Karpas-422 (cell line): Measurements from ENCODE around the gene DHRS7B. TPM values are rescaled to one million over a fixed set of nuclear protein-coding genes. Genes with fewer than 3 reads are reported as not detected.
"Not testable (repeated sequence)": the region's sequence is repeated elsewhere in the genome, so short reads cannot be mapped to it uniquely, and the experiment has no call there.

Experiments used
- DNase-seq: peaks from one replicate; pipeline ENCODE4 v3.0.0-alpha.2; 2015
- H2AFZ ChIP-seq: fragments of 200-600 bp; sonication (generic); 2 replicates; pipeline ENCODE4 v1.6.1; 2014; ENCODE audit warnings: antibody characterized with exemption, low read length, mixed read lengths
- H3K27ac ChIP-seq: fragments of 200-600 bp; sonication (generic); 2 replicates; pipeline ENCODE4 v1.5.1; 2014; ENCODE audit warnings: mild to moderate bottlenecking, low read length, moderate library complexity
- H3K27me3 ChIP-seq: fragments of 200-600 bp; sonication (generic); 2 replicates; pipeline ENCODE4 v1.6.1; 2014; ENCODE audit warnings: low read length, mixed read lengths
- H3K36me3 ChIP-seq: fragments of 200-600 bp; sonication (generic); 2 replicates; pipeline ENCODE4 v1.6.1; 2014; ENCODE audit warnings: low read length, mixed read lengths; ENCODE audit not compliant: insufficient read depth
- H3K4me1 ChIP-seq: fragments of 200-600 bp; sonication (generic); 2 replicates; pipeline ENCODE4 v1.6.1; 2014; ENCODE audit warnings: mild to moderate bottlenecking, low read length, mixed read lengths
- H3K4me2 ChIP-seq: fragments of 200-600 bp; sonication (generic); 2 replicates; pipeline ENCODE4 v1.6.1; 2014; ENCODE audit warnings: low read length, low read depth, mild to moderate bottlenecking; ENCODE audit not compliant: poor library complexity, severe bottlenecking
- H3K4me3 ChIP-seq: fragments of 200-600 bp; sonication (generic); 2 replicates; pipeline ENCODE4 v1.5.1; 2014; ENCODE audit warnings: mild to moderate bottlenecking, antibody characterized with exemption, low read length, mixed read lengths
- H3K79me2 ChIP-seq: fragments of 200-600 bp; sonication (generic); 2 replicates; pipeline ENCODE4 v1.6.1; 2014; ENCODE audit warnings: mild to moderate bottlenecking, low read length, mixed read lengths
- H3K9ac ChIP-seq: fragments of 200-600 bp; sonication (generic); 2 replicates; pipeline ENCODE4 v1.6.0; 2014; ENCODE audit warnings: low read length
- H3K9me2 ChIP-seq: fragments of 200-600 bp; sonication (generic), shearing (Covaris generic); replicated peaks from 2 replicates; pipeline ENCODE4 v1.6.0; 2014; ENCODE audit warnings: mild to moderate bottlenecking, low read length, moderate library complexity; ENCODE audit not compliant: insufficient read depth
- H3K9me3 ChIP-seq: fragments of 300-700, 200-600 bp; sonication (generic); 2 replicates; pipeline ENCODE4 v1.6.1; 2014; ENCODE audit warnings: low read length, mixed read lengths
- H4K20me1 ChIP-seq: fragments of 200-600 bp; sonication (generic); 2 replicates; pipeline ENCODE4 v1.6.1; 2014; ENCODE audit warnings: mild to moderate bottlenecking, antibody characterized with exemption, low read length, low read depth; ENCODE audit not compliant: insufficient read depth
- total RNA-seq: library from RNA; depleted of rRNA; stranded (reverse); fragments of >200 nt; shearing (Covaris generic); gene quantifications from 2 replicates; pipeline ENCODE4 v1.2.3, GENCODE V29; 2014; ENCODE audit warnings: low replicate concordance

Gene DHRS7B
- total RNA-seq, 1 experiment from 2014 or later, result 2.2 TPM

GRCh38 chr17:21119247-21119918 is 7.4 kb upstream of the DHRS7B start:
- H3K27me3 ChIP-seq, result no peaks in the 10 kb centered on the region
- no peak overlapping the region for H3K4me2 ChIP-seq
- H2AFZ ChIP-seq, result no peak overlapping the region

GRCh38 chr17:21119919-21120249 is 6.9 kb upstream of the DHRS7B start:
- Histone ChIP-seq H3K36me3 (no peaks in the 10 kb centered on the region), H3K9ac (no peak overlapping the region), H3K9me3 (no peaks in the 10 kb centered on the region), H3K4me2 (no peak overlapping the region), H3K79me2 (no peaks in the 10 kb centered on the region), H3K4me3 (no peak overlapping the region), H4K20me1 (no peaks in the 10 kb centered on the region), H3K9me2 (no peaks in the 10 kb centered on the region), H3K4me1 (peaks cover 16% of the 10 kb centered on the region), H3K27ac (no peak overlapping the region), H3K27me3 (no peaks in the 10 kb centered on the region), H2AFZ (0 out of 2 replicates have a peak overlapping the region, but pooled peaks have one; percentile 74)
- no peak for DNase-seq

More at GRCh38 chr17:21119247-21119918, 7.4 kb upstream of the DHRS7B start:
- Histone ChIP-seq H3K27ac (no peak overlapping the region), H3K9me3 (no peaks in the 10 kb centered on the region), H3K4me3 (no peak overlapping the region), H3K4me1 (peaks cover 16% of the 10 kb centered on the region), H3K36me3 (no peaks in the 10 kb centered on the region), H3K9ac (no peak overlapping the region), H3K79me2 (no peaks in the 10 kb centered on the region), H3K9me2 (no peaks in the 10 kb centered on the region), H4K20me1 (no peaks in the 10 kb centered on the region)
- peak; percentile 90 for DNase-seq

- no peak overlapping the region for H3K27ac ChIP-seq
- no peak overlapping the region for H3K4me2 ChIP-seq
Observed at GRCh38 chr17:21124086-21124485, 2.7 kb upstream of the DHRS7B start.

GRCh38 chr17:21124517-21124916 is 2.2 kb upstream of the DHRS7B start:
- not testable (repeated sequence) for H3K9me3 ChIP-seq, H3K27ac ChIP-seq, H3K27me3 ChIP-seq, H3K9me2 ChIP-seq, DNase-seq, H3K4me3 ChIP-seq, H3K79me2 ChIP-seq, H3K36me3 ChIP-seq, H2AFZ ChIP-seq, H4K20me1 ChIP-seq, H3K4me2 ChIP-seq, H3K9ac ChIP-seq
- peaks cover 31% of the 10 kb centered on the region for H3K4me1 ChIP-seq

More at GRCh38 chr17:21124086-21124485, 2.7 kb upstream of the DHRS7B start:
- H3K27me3 ChIP-seq, result no peaks in the 10 kb centered on the region
- H3K9ac ChIP-seq, result no peak overlapping the region
- no peaks in the 10 kb centered on the region for H3K9me3 ChIP-seq
- peaks cover 34% of the 10 kb centered on the region for H3K4me1 ChIP-seq
- peaks cover 7% of the 10 kb centered on the region for H3K79me2 ChIP-seq
- no peak overlapping the region for H3K4me3 ChIP-seq
- no peaks in the 10 kb centered on the region for H4K20me1 ChIP-seq
- H2AFZ ChIP-seq, result no peak overlapping the region
- DNase-seq, result no peak
- no peaks in the 10 kb centered on the region for H3K36me3 ChIP-seq
- H3K9me2 ChIP-seq, result no peaks in the 10 kb centered on the region

- peaks cover 22% of the 10 kb centered on the region for H3K4me1 ChIP-seq
- H4K20me1 ChIP-seq, result no peaks in the 10 kb centered on the region
- no peaks in the 10 kb centered on the region for H3K36me3 ChIP-seq
- H3K9ac ChIP-seq, result peak overlapping the region; percentile 78
- H2AFZ ChIP-seq, result peak overlapping the region; percentile 83
- H3K4me2 ChIP-seq, result peak overlapping the region; percentile 91
- no peaks in the 10 kb centered on the region for H3K27me3 ChIP-seq
- H3K9me3 ChIP-seq, result no peaks in the 10 kb centered on the region
- no peaks in the 10 kb centered on the region for H3K9me2 ChIP-seq
- peak overlapping the region; percentile 83 for H3K4me3 ChIP-seq
- peak; percentile 64 for DNase-seq
- peak overlapping the region; percentile 61; the same call in 1 of the 2 replicates for H3K27ac ChIP-seq
- H3K79me2 ChIP-seq, result peaks cover 7% of the 10 kb centered on the region
Observed at GRCh38 chr17:21125862-21126261, 902 bp upstream of the DHRS7B start.

- H3K27ac ChIP-seq, result no peak overlapping the region
- no peaks in the 10 kb centered on the region for H3K9me2 ChIP-seq
- H2AFZ ChIP-seq, result peak overlapping the region; percentile 91
- H3K4me3 ChIP-seq, result peak overlapping the region; percentile 83
- H3K36me3 ChIP-seq, result no peaks in the 10 kb centered on the region
- H4K20me1 ChIP-seq, result no peaks in the 10 kb centered on the region
- no peaks in the 10 kb centered on the region for H3K27me3 ChIP-seq
- H3K4me2 ChIP-seq, result peak overlapping the region; percentile 91
- DNase-seq, result no peak
- peaks cover 7% of the 10 kb centered on the region for H3K79me2 ChIP-seq
- H3K4me1 ChIP-seq, result peaks cover 22% of the 10 kb centered on the region
- no peaks in the 10 kb centered on the region for H3K9me3 ChIP-seq
- H3K9ac ChIP-seq, result peak overlapping the region; percentile 78
Observed at GRCh38 chr17:21127509-21128077, 829 bp downstream of the DHRS7B start.

GRCh38 chr17:21129023-21129681 is 2.4 kb downstream of the DHRS7B start:
- no peak overlapping the region for H3K4me2 ChIP-seq
- H3K4me1 ChIP-seq, result peaks cover 22% of the 10 kb centered on the region
- H3K27me3 ChIP-seq, result no peaks in the 10 kb centered on the region
- H2AFZ ChIP-seq, result no peak overlapping the region
- no peak overlapping the region for H3K9ac ChIP-seq
- H3K9me2 ChIP-seq, result no peaks in the 10 kb centered on the region
- H3K27ac ChIP-seq, result no peak overlapping the region
- no peak overlapping the region for H3K4me3 ChIP-seq
- H3K79me2 ChIP-seq, result peaks cover 7% of the 10 kb centered on the region
- no peaks in the 10 kb centered on the region for H4K20me1 ChIP-seq
- H3K36me3 ChIP-seq, result no peaks in the 10 kb centered on the region
- no peaks in the 10 kb centered on the region for H3K9me3 ChIP-seq
- no peak for DNase-seq

GRCh38 chr17:21131137-21131536 is 4.4 kb downstream of the DHRS7B start:
- Histone ChIP-seq H3K4me2 (no peak overlapping the region), H3K9ac (no peak overlapping the region)

More at GRCh38 chr17:21131137-21131536, 4.4 kb downstream of the DHRS7B start:
- no peak overlapping the region for H2AFZ ChIP-seq
- no peaks in the 10 kb centered on the region for H3K36me3 ChIP-seq
- no peaks in the 10 kb centered on the region for H3K9me2 ChIP-seq
- peaks cover 10% of the 10 kb centered on the region for H3K4me1 ChIP-seq
- H3K27ac ChIP-seq, result no peak overlapping the region
- H4K20me1 ChIP-seq, result no peaks in the 10 kb centered on the region
- H3K79me2 ChIP-seq, result peaks cover 7% of the 10 kb centered on the region
- no peak overlapping the region for H3K4me3 ChIP-seq
- DNase-seq, result no peak
- H3K9me3 ChIP-seq, result no peaks in the 10 kb centered on the region
- H3K27me3 ChIP-seq, result no peaks in the 10 kb centered on the region
